Measurements from ENCODE around the gene ZNF467.

- TF ChIP-seq POLR2A (IDR thresholded peaks at IDR 0.05): no peak
- no peak for TF ChIP-seq CTCF (IDR thresholded peaks at IDR 0.05)
Measured at GRCh38 chr7:149804106-149804505, 30.7 kb upstream of the ZNF467 start.

Data from testis (tissue), 2 donors.